LNCAP (cell line): ENCODE results near the gene RAMAC.

ENCODE experiments used
- CTCF ChIP-seq: fragments of 450-650 bp; IDR thresholded peaks from 2 replicates; pipeline ENCODE4 v1.5.1; 2017; ENCODE audit warnings: mild to moderate bottlenecking

The RAMAC gene

GRCh38 chr15:82985688-82986441 is at the start of gene RAMAC:
Gene RAMAC, plus strand, starts transcription at chr15:82986210. Its CDS starts 2,809 bp downstream, at chr15:82989019.
- no peak for TF ChIP-seq CTCF

- TF ChIP-seq CTCF = no peak
Measured at GRCh38 chr15:82936966-82937711, 48.9 kb upstream of the RAMAC start.

- TF ChIP-seq CTCF = no peak
Measured at GRCh38 chr15:82937712-82938058, 48.3 kb upstream of the RAMAC start.

- no peak for TF ChIP-seq CTCF
Measured at GRCh38 chr15:82942691-82943090, 43.3 kb upstream of the RAMAC start.

GRCh38 chr15:82943176-82943575 is 42.8 kb upstream of the RAMAC start:
- no peak for TF ChIP-seq CTCF

GRCh38 chr15:82944056-82944455 is 42.0 kb upstream of the RAMAC start:
- TF ChIP-seq CTCF = no peak

- no peak for TF ChIP-seq CTCF
Measured at GRCh38 chr15:82944821-82945220, 41.2 kb upstream of the RAMAC start.
